Measurements from ENCODE around the gene NT5M. TPM values are rescaled to one million over a fixed set of nuclear protein-coding genes. Genes with fewer than 3 reads are reported as not detected.

Gene NT5M
- total RNA-seq, 2 donors from 2014 or later: 6.5 to 11.8 TPM

DNA sequence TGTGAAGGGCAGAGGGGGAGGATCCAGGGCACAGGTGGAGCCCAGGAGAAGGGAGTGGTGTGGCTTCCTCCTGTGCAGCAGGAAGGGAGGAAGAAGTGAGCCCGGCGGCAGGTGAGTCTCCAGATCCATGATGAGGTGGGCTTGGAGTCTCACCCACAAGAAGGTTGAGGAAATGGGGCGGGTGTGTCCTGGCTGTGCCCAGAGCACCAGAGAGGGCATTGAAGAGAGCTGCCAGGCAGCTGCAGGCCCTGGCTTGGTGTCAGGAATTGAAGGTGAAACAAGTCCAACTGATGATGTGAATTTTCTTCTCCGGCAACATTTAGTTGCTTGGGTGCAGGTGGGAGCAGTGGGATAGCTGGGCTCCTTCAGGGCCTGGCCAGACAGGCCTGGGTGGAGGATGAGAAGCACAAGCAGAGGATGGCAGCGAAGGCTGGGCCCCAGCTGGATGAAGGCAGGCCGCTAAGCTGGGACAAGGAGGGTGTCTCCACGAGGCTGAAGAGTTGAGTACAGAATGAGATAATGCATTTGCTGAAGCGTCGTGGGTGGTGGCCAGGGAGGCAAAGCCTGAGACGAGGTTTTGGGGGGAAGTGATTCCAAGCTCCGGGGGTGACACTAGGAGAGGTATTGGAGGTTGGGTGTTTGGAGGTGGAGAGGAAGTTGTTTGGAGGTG is 18.3 kb downstream of the NT5M start:
- Histone ChIP-seq H3K9me3 (ENCODE audit: control insufficient read depth, low read length) (no peaks in the 10 kb centered on the region), H3K9ac (ENCODE audit: extremely low read depth, low read length, poor library complexity, severe bottlenecking) (no peak overlapping the region), H3K4me3 (ENCODE audit: low read length) (no peak overlapping the region), H3K27me3 (ENCODE audit: control insufficient read depth, insufficient read depth, low read length, poor library complexity, severe bottlenecking) (no peaks in the 10 kb centered on the region), H3K27ac (ENCODE audit: low read depth, low read length) (no peak overlapping the region), H3K4me1 (ENCODE audit: control insufficient read depth, insufficient read depth, low read length) (no peaks in the 10 kb centered on the region), H3K36me3 (ENCODE audit: control insufficient read depth, insufficient read depth, low read length) (no peaks in the 10 kb centered on the region)
- WGBS, 2 experiments (ENCODE audit: insufficient coverage in 1 of 2, insufficient read length in 1 of 2): 90% methylated on average over 9 to 11 of the region's 11 CpGs
- Mint-ChIP-seq H3K4me1 (no peaks in the 10 kb centered on the region), H3K27ac (no peak overlapping the region), H3K36me3 (ENCODE audit: low read depth) (no peaks in the 10 kb centered on the region), H3K9me3 (no peaks in the 10 kb centered on the region), H3K4me3 (no peak overlapping the region), H3K27me3 (ENCODE audit: insufficient read depth) (no peaks in the 10 kb centered on the region)
- DNase-seq: peak; percentile 33
- TF ChIP-seq, protein P1, sequence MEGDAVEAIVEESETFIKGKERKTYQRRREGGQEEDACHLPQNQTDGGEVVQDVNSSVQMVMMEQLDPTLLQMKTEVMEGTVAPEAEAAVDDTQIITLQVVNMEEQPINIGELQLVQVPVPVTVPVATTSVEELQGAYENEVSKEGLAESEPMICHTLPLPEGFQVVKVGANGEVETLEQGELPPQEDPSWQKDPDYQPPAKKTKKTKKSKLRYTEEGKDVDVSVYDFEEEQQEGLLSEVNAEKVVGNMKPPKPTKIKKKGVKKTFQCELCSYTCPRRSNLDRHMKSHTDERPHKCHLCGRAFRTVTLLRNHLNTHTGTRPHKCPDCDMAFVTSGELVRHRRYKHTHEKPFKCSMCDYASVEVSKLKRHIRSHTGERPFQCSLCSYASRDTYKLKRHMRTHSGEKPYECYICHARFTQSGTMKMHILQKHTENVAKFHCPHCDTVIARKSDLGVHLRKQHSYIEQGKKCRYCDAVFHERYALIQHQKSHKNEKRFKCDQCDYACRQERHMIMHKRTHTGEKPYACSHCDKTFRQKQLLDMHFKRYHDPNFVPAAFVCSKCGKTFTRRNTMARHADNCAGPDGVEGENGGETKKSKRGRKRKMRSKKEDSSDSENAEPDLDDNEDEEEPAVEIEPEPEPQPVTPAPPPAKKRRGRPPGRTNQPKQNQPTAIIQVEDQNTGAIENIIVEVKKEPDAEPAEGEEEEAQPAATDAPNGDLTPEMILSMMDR (conservative IDR thresholded peaks at IDR 0.05): no peak

DNA sequence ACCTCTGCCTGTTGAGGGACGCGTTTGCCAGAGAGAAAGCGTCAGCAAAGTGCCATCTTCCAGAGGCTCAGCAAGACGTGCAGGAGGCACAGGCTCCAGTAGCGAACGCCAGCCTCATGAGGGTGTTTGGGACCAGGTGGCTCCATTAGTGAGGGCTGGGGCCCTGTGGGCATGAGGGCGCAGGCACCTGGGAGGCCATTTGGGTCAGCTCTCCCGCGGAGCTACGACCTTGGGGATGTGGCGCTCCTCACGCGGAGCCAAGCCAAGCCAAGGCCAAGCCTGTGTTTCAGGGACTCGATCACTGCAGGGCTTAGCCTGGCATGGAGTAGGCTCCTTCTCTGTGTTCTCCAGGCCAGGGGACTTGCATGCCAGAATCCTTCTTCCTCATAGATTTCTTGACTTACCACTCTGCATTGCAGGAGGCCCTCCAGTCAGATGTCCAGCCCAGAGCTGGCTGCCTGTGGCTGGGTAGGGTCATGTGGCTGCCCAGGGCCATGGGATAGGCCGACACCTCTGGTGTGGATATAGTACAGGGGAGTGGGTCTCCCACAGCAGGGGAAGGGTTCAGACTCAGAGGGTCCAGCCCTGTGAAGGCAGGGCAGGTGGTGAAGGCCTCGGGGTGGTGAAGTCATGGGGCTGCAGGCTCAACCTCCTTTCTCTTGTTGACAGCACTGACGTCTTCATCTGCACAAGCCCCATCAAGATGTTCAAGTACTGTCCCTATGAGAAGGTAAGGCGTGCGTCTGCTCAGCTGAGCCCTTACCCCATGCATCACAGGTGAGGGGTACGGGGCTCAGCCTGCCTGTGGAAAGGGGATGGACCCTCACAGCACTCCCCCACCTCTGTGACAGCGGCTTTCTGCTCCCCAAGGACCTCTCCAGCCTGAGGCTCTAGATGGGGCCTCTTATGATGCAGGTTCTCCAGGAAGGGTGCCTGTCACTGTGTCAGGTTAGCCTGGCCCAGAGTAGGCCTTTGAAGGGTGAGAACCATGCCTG is 19.6 kb downstream of the NT5M start:
- no peaks in the 10 kb centered on the region for H3K36me3 Mint-ChIP-seq (ENCODE audit: low read depth)
- H3K9me3 Mint-ChIP-seq: no peaks in the 10 kb centered on the region
- TF ChIP-seq, protein P1 (conservative IDR thresholded peaks at IDR 0.05): no peak
- no peak overlapping the region for H3K27ac Mint-ChIP-seq
- H3K27ac ChIP-seq (ENCODE audit: low read depth, low read length): no peak overlapping the region
- no peaks in the 10 kb centered on the region for H3K27me3 Mint-ChIP-seq (ENCODE audit: insufficient read depth)
- H3K4me3 Mint-ChIP-seq: no peak overlapping the region
- H3K4me1 ChIP-seq (ENCODE audit: control insufficient read depth, insufficient read depth, low read length): no peaks in the 10 kb centered on the region
- H3K4me3 ChIP-seq (ENCODE audit: low read length): no peak overlapping the region
- H3K4me1 Mint-ChIP-seq: no peaks in the 10 kb centered on the region
- H3K9ac ChIP-seq (ENCODE audit: extremely low read depth, low read length, poor library complexity, severe bottlenecking): no peak overlapping the region
- 92 to 94% methylated on average over 12 to 21 of the region's 21 CpGs for WGBS, 2 experiments (ENCODE audit: insufficient coverage in 1 of 2, insufficient read length in 1 of 2)
- H3K9me3 ChIP-seq (ENCODE audit: control insufficient read depth, low read length): no peaks in the 10 kb centered on the region
- H3K27me3 ChIP-seq (ENCODE audit: control insufficient read depth, insufficient read depth, low read length, poor library complexity, severe bottlenecking): no peaks in the 10 kb centered on the region
- DNase-seq: peak; percentile 44
- H3K36me3 ChIP-seq (ENCODE audit: control insufficient read depth, insufficient read depth, low read length): no peaks in the 10 kb centered on the region

DNA sequence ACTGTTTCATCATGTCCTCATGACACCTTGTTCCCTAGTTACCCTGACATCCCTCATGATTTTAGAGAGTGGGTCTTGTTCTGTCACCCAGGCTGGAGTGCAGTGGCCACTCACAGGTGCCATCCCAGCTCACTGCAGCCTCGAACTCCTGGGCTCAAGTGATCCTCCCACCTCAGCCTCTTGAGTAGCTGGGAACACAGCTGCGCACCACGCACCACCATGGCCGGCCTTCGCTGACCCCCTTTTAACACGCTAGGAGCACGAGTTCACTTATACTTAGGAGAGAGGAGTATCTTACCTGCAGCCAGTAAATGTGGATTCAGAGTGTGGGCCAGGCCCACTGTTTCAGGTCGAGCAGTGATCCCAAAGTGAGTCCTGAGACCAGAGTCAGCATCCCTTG is 21.4 kb downstream of the NT5M start:
- no peak overlapping the region for H3K27ac ChIP-seq (ENCODE audit: low read depth, low read length)
- no peak overlapping the region for H3K9ac ChIP-seq (ENCODE audit: extremely low read depth, low read length, poor library complexity, severe bottlenecking)
- WGBS, 2 experiments (ENCODE audit: insufficient coverage in 1 of 2, insufficient read length in 1 of 2): 84 to 92% methylated on average over 8 of the region's 8 CpGs
- no peaks in the 10 kb centered on the region for H3K4me1 Mint-ChIP-seq
- H3K36me3 ChIP-seq (ENCODE audit: control insufficient read depth, insufficient read depth, low read length): no peaks in the 10 kb centered on the region
- H3K27me3 Mint-ChIP-seq (ENCODE audit: insufficient read depth): no peaks in the 10 kb centered on the region
- no peak overlapping the region for H3K4me3 Mint-ChIP-seq
- no peaks in the 10 kb centered on the region for H3K27me3 ChIP-seq (ENCODE audit: control insufficient read depth, insufficient read depth, low read length, poor library complexity, severe bottlenecking)
- no peak overlapping the region for H3K27ac Mint-ChIP-seq
- no peaks in the 10 kb centered on the region for H3K4me1 ChIP-seq (ENCODE audit: control insufficient read depth, insufficient read depth, low read length)
- no peaks in the 10 kb centered on the region for H3K36me3 Mint-ChIP-seq (ENCODE audit: low read depth)
- H3K9me3 Mint-ChIP-seq: no peaks in the 10 kb centered on the region
- no peak overlapping the region for H3K4me3 ChIP-seq (ENCODE audit: low read length)
- DNase-seq: peak; percentile 26
- TF ChIP-seq, protein P1 (conservative IDR thresholded peaks at IDR 0.05): no peak
- H3K9me3 ChIP-seq (ENCODE audit: control insufficient read depth, low read length): no peaks in the 10 kb centered on the region
